Activated naive CD4-positive, alpha-beta T cell (primary cell): ENCODE results near the gene MAP3K9.
"Not testable (repeated sequence)": the region's sequence is repeated elsewhere in the genome, so short reads cannot be mapped to it uniquely, and the experiment has no call there.

Experiments
- DNase-seq, 4 experiments: peaks; one replicate each; lab custom pipeline; 2025; lab: John Stamatoyannopoulos, UW

MAP3K9 gene

GRCh38 chr14:70809225-70810219, at the start of gene MAP3K9:
Gene MAP3K9, minus strand, starts transcription at chr14:70809513. Its CDS starts 342 bp downstream, at chr14:70809171.
- DNase-seq: peak; percentile 58 to 84 (median 63)

GRCh38 chr14:70858641-70859040, 49.3 kb upstream of the MAP3K9 start:
- DNase-seq: no peak

- no peak for DNase-seq
Measured at GRCh38 chr14:70857496-70857890, 48.2 kb upstream of the MAP3K9 start.

- DNase-seq: no peak
Measured at GRCh38 chr14:70856851-70857495, 47.7 kb upstream of the MAP3K9 start.

DNA sequence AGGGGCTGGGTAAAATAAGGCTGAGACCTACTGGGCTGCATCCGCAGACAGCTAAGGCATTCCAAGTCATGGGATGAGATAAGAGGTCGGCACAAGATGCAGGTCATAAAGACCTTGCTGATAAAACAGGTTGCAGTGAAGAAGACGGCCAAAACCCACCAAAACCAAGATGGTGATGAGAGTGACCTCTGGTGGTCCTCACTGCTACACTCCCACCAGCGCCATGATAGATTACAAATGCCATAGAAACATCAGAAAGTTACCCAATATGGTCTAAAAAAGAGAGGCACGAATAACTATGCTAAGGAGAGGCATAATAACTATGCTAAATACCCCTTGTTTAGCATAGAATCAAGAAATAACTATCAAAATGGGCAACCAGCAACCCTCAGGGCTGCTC, 46.2 kb upstream of the MAP3K9 start:
- no peak for DNase-seq

DNA sequence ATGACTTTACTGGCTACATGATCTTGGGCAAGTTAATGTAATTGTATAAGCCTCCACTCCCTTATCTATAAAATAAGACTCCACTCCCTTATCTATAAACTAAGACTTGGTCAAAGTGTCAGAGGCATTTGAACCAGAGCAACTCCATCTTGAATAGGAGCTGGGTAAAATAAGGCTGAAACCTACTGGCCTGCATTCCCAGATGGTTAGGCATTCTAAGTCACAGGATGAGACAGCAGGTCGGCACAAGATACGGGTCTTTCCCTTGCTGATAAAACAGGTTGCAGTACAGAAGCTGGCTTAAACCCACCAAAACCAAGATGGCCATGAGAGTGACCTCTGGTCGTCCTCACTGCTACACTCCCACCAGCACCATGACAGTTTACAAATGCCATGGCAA, 44.3 kb upstream of the MAP3K9 start:
- DNase-seq: not testable (repeated sequence)

- DNase-seq: no peak
Measured at GRCh38 chr14:70847406-70848090, 38.2 kb upstream of the MAP3K9 start.

GRCh38 chr14:70845601-70846000, 36.3 kb upstream of the MAP3K9 start:
- DNase-seq: no peak

GRCh38 chr14:70842851-70843462, 33.6 kb upstream of the MAP3K9 start:
- DNase-seq: no peak

DNA sequence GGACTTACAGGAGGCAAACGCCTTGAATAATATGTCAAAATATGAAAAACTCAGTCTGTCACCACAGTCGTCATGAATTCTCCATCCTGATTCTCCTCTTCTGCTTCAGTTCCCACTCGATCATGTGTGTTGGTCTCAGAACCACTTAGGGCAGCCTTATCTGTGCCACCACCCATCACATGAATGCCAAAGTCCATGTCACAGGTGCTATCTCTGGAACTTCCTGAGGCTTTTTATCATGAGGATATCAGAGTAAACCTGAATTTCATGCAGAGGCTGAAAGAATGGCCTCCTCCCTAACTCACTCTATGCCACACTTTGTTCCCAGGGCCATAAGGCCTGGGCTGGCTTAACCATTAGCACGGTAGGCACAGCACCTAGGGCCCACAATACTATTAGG, 28.8 kb upstream of the MAP3K9 start:
- DNase-seq: no peak

- no peak for DNase-seq
Measured at GRCh38 chr14:70836946-70837345, 27.6 kb upstream of the MAP3K9 start.

DNA sequence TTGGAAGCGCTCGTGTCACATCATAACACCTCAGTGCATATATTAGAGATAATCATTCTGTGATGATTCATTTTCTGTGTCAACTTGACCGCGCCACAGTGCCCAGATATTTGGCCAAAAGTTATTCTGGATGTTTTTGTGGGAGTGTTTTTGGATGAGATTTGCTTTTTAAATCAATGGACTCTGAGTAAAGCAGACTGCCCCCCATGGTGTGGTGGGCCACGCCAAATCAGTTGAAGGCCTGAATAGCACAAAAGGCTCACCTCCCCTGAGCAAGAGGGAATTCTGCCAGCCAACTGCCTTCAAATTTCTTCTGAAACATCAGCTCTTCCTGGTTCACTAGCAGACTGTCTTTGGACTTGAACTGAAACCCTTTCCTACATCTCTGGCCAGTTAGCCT, 24.6 kb upstream of the MAP3K9 start:
- DNase-seq: no peak

- no peak for DNase-seq
Measured at GRCh38 chr14:70832561-70833305, 23.4 kb upstream of the MAP3K9 start.

DNA sequence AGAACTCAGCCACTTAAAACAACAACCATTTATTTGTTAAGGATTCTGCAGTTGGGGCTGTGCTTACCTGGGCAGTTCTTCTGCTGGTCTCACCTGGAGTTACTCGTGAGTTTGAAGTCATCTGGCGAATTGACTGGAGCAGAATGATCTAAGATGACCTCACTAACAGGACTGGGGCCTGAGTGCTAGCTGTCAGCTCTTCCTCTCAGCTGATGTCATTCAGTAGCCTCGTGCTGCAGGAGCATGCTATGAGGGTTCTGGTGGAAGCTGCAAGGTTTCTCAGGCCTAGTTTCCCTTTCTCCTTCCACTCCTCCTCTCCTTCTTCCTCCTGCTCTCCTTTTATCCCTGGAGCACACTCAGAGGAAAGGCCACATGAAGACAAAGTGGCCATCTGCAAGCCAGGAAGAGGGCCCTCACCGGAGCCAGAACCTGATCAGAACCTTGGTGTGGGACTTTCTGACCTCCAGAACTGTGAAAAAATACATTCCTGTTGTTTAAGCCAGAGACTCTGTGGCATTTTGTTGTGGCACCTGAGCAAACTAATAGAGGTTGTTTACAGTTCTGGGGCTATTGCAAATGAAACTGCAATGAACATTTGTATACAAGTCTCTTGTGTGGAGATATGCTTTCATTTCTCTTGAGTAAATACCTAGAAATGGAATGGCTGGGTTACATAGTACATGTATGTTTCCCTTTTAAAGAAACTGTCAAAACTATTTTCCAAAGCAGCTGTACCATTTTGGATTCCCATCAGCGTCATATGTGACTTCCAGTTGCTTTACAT, 21.9 kb upstream of the MAP3K9 start:
- DNase-seq: no peak

DNA sequence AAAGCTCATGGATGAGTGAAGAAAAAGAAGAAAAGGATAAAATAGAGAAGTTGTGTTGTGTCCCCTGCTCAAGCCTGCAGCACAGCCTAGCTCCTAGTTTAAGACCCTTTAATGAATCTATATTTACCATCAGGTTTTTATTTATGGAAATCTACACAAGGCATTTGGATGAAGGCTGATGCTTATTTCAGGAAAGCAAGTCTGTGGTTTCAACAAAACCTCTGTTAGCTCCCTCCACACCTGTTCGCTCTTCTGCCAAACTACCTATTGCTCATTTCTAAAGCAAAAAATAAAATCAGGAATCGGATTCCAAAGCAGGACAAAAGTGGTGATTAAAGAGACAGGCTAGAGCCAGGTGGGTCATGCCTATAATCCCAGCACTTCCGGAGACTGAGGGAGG, 18.9 kb upstream of the MAP3K9 start:
- DNase-seq: no peak

DNA sequence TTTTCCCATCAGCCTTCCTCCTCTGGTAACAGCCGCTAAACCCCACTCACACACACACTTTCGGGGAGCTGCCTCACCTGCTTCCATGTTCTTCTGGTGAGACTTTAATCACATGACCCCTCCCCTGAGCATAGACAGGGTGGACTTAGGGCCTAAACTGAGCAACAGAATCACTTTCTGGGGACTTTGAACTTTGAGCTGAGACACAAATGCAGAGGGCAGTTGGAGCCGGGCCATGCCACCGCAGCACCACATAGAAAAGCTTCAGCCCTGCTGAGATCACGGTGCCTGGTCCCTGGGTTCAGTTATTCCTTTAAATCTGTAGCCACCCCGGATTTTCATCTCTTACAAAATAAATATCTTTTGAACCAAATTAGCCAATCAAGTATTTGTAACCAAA, 18.4 kb upstream of the MAP3K9 start:
- DNase-seq: no peak

- DNase-seq: no peak
Measured at GRCh38 chr14:70827347-70827746, 18.0 kb upstream of the MAP3K9 start.

GRCh38 chr14:70823281-70823680, 14.0 kb upstream of the MAP3K9 start:
- DNase-seq: no peak

DNA sequence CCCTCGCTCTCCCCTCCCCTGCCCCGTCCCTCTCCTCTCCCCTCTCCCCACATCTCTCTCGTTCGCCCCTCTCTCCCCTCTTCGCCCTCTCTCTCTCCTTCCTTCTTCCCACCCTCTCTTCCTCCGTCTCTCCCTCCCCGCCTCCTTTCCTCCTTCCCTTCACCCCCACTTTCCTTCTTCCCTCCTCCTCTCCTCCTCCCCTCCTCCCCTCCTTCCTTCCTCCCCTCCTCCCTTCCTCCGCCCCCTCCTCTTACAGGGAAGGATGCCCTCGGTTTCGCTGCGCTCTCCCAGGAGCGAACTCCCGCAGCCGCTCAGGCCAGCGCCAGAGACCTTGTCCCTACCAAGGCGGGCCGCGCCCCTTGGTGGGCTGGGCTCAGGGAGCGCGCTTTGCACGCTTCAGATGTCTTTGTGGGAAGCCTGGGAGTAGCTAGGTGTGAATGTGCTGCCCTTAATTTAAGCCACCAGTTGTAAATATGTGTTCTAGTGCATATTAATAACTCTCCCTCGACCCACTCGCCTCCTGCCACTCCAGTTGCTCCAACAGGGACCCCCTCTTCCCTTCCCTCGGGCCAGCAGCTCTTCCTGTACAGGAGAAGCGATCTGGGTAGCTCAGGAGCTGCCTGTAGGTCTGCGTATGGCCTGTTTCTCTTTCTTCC, 13.3 kb upstream of the MAP3K9 start:
- no peak for DNase-seq
